HG02938 (cell line): ENCODE results near the gene ATOSA.

Source experiments
- ATAC-seq: cut with Tn5 transposase; IDR thresholded peaks from one replicate; pipeline ENCODE4 v1.9.1; 2021; ENCODE audit warnings: mild to moderate bottlenecking, moderate library complexity; ENCODE audit not compliant: unreplicated experiment

Gene ATOSA

GRCh38 chr15:52652286-52652685, 26.9 kb downstream of the ATOSA start:
- peak; percentile 16 for ATAC-seq

- ATAC-seq, result peak; percentile 100
Measured at GRCh38 chr15:52651868-52652267, 27.3 kb downstream of the ATOSA start.

GRCh38 chr15:52651114-52651513, 28.1 kb downstream of the ATOSA start:
- no peak for ATAC-seq

- ATAC-seq, result no peak
Measured at GRCh38 chr15:52649686-52650085, 29.5 kb downstream of the ATOSA start.

- no peak for ATAC-seq
Measured at GRCh38 chr15:52645916-52646315, 33.3 kb downstream of the ATOSA start.

GRCh38 chr15:52642386-52643361, 36.5 kb downstream of the ATOSA start:
- ATAC-seq, result no peak

GRCh38 chr15:52636459-52636858, 42.7 kb downstream of the ATOSA start:
- ATAC-seq, result no peak

- no peak for ATAC-seq
Measured at GRCh38 chr15:52635908-52636307, 43.3 kb downstream of the ATOSA start.
